ENCODE results near the gene RFX2. TPM values are rescaled to one million over a fixed set of nuclear protein-coding genes. Genes with fewer than 3 reads are reported as not detected.
A peak's percentile ranks its signal among the peaks of the same experiment; 100 is the strongest.

RFX2 gene
- total RNA-seq, 4 donors from 2014 or later: 12.6 to 17.3 (median 15.0) TPM

- peak; percentile 62 to 86 for DNase-seq (ENCODE audit: low spot score in 2 of 2)
- H3K27ac ChIP-seq: no peak overlapping the region
- 14 to 16% methylated on average over 15 of the region's 15 CpGs for WGBS, 2 donors
- peaks cover 0 to 12% (median 0%) of the 10 kb centered on the region in 3 donors for H3K36me3 ChIP-seq
- TF ChIP-seq EP300 (IDR thresholded peaks at IDR 0.05) (peak in 1 of 2 donors; percentile 34), POLR2A (IDR thresholded peaks at IDR 0.05) (no peak), CTCF (IDR thresholded peaks at IDR 0.05) (peak; percentile 66 to 92 (median 86))
- H3K27me3 ChIP-seq: no peaks in the 10 kb centered on the region
- H3K4me1 ChIP-seq: peaks cover 0 to 17% (median 0%) of the 10 kb centered on the region in 4 donors
- H3K4me3 ChIP-seq: no peak overlapping the region
- no peaks in the 10 kb centered on the region for H3K9me3 ChIP-seq
Measured at GRCh38 chr19:6048793-6049405, 61.4 kb downstream of the RFX2 start.

- H3K27ac ChIP-seq: no peak overlapping the region
Measured at GRCh38 chr19:6048348-6048747, 62.0 kb downstream of the RFX2 start.

GRCh38 chr19:6047741-6048251 lies 62.5 kb downstream of the RFX2 start:
- Histone ChIP-seq H3K36me3 (peaks cover 0 to 23% (median 0%) of the 10 kb centered on the region in 3 donors), H3K9me3 (no peaks in the 10 kb centered on the region), H3K27me3 (no peaks in the 10 kb centered on the region), H3K4me3 (no peak overlapping the region), H3K27ac (no peak overlapping the region), H3K4me1 (peaks cover 0 to 17% (median 0%) of the 10 kb centered on the region in 4 donors)
- no peak for DNase-seq (ENCODE audit: low spot score in 2 of 2)
- TF ChIP-seq CTCF (IDR thresholded peaks at IDR 0.05): peak in 4 of 5 experiments; percentile 24 to 62 (median 38)
- no peak for TF ChIP-seq EP300 (IDR thresholded peaks at IDR 0.05)
- WGBS, 2 donors: 42 to 56% methylated on average over 8 of the region's 8 CpGs

More at GRCh38 chr19:6048348-6048747, 62.0 kb downstream of the RFX2 start:
- WGBS, 2 donors: 30 to 34% methylated on average over 9 of the region's 9 CpGs
- no peaks in the 10 kb centered on the region for H3K9me3 ChIP-seq
- no peak for DNase-seq (ENCODE audit: low spot score in 2 of 2)
- no peaks in the 10 kb centered on the region for H3K27me3 ChIP-seq
- TF ChIP-seq EP300 (IDR thresholded peaks at IDR 0.05) (no peak), CTCF (IDR thresholded peaks at IDR 0.05) (no peak), POLR2A (IDR thresholded peaks at IDR 0.05) (no peak)
- peaks cover 0 to 17% (median 0%) of the 10 kb centered on the region in 3 donors for H3K36me3 ChIP-seq
- no peak overlapping the region for H3K4me3 ChIP-seq
- peaks cover 0 to 17% (median 0%) of the 10 kb centered on the region in 4 donors for H3K4me1 ChIP-seq

GRCh38 chr19:6047256-6047655 lies 63.0 kb downstream of the RFX2 start:
- Histone ChIP-seq H3K27ac (no peak overlapping the region), H3K4me3 (no peak overlapping the region), H3K36me3 (peaks cover 0 to 28% (median 0%) of the 10 kb centered on the region in 3 donors), H3K27me3 (no peaks in the 10 kb centered on the region), H3K9me3 (no peaks in the 10 kb centered on the region), H3K4me1 (peaks cover 0 to 17% (median 0%) of the 10 kb centered on the region in 4 donors)
- TF ChIP-seq EP300 (IDR thresholded peaks at IDR 0.05) (no peak), POLR2A (IDR thresholded peaks at IDR 0.05) (no peak), CTCF (IDR thresholded peaks at IDR 0.05) (no peak)
- DNase-seq (ENCODE audit: low spot score in 2 of 2): no peak
- WGBS, 2 donors: 84 to 90% methylated on average over 18 of the region's 18 CpGs

GRCh38 chr19:6045108-6045507 lies 65.2 kb downstream of the RFX2 start:
- H3K36me3 ChIP-seq: peaks cover 0 to 41% (median 0%) of the 10 kb centered on the region in 3 donors
- no peaks in the 10 kb centered on the region for H3K9me3 ChIP-seq
- H3K27me3 ChIP-seq: no peaks in the 10 kb centered on the region
- TF ChIP-seq CTCF (IDR thresholded peaks at IDR 0.05) (no peak), EP300 (IDR thresholded peaks at IDR 0.05) (no peak), POLR2A (IDR thresholded peaks at IDR 0.05) (no peak)
- no peak overlapping the region for H3K4me3 ChIP-seq
- no peak overlapping the region for H3K27ac ChIP-seq
- DNase-seq (ENCODE audit: low spot score in 2 of 2): no peak
- 88 to 89% methylated on average over 6 to 7 of the region's 7 CpGs for WGBS, 2 donors
- H3K4me1 ChIP-seq: peaks cover 0 to 17% (median 0%) of the 10 kb centered on the region in 4 donors
